ENCODE measurements around the gene SH3RF3. TPM values are rescaled to one million over a fixed set of nuclear protein-coding genes. Genes with fewer than 3 reads are reported as not detected.

SH3RF3 gene
- total RNA-seq, 2 donors from 2014 or later, result 1.3 to 2.5 TPM

- Histone ChIP-seq H3K27ac (no peak overlapping the region), H3K9ac (ENCODE audit: low read depth in 2 of 2, low read length in 2 of 2) (no peak overlapping the region), H3K9me3 (no peaks in the 10 kb centered on the region), H3K36me3 (no peaks in the 10 kb centered on the region), H3K27me3 (no peaks in the 10 kb centered on the region), H3K4me1 (no peaks in the 10 kb centered on the region), H3K4me3 (no peak overlapping the region)
- intact Hi-C loops (cut with DNase I), result no loop called here
- DNase-seq, result no peak
- no peak for TF ChIP-seq CTCF (IDR thresholded peaks at IDR 0.05)
Observed at GRCh38 chr2:109234355-109234754, 105.3 kb downstream of the SH3RF3 start.

DNA sequence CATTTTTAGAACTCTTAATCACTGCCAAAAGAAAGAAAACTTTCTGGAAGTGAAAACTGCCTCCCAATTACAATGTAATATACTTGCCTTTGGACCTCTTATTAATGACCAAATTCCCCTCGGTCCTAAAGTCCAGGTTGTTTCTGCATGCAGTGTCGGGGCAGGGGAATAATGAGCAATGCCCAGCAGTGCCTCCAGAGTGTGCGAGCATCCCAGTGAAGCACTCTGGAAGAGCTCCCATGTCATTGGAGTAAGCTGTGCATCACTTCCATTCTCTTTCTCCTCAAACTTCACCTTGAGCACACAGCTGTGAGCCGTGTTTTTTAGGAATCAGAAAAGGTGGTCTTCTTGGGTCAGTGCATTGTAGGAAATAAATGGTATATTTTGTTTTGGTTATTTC lies 107.1 kb downstream of the SH3RF3 start:
- Histone ChIP-seq H3K27ac (no peak overlapping the region), H3K4me1 (no peaks in the 10 kb centered on the region), H3K9me3 (no peaks in the 10 kb centered on the region), H3K36me3 (no peaks in the 10 kb centered on the region), H3K27me3 (no peaks in the 10 kb centered on the region), H3K4me3 (no peak overlapping the region), H3K9ac (ENCODE audit: low read depth in 2 of 2, low read length in 2 of 2) (no peak overlapping the region)
- intact Hi-C loops (cut with DNase I), result no loop called here
- TF ChIP-seq CTCF (IDR thresholded peaks at IDR 0.05), result no peak
- DNase-seq, result no peak

DNA sequence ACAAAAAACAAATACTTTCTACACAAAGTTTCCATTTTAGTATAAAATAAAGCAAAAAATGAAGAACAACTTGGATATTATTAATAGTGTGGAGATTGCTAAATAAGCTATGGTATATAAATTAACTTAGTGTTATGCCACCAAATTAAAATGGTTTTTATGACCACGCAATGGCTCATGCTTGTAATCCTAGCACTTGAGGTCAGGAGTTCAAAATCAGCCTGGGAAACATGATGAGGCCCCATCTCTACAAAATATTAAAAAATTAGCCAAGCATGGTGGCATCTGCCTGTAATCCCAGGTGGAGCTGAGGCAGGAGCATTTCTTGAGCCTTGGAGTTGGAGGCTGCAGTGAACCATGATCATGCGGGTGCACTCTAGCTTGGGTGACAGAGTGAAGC lies 108.8 kb downstream of the SH3RF3 start:
- no peak overlapping the region for H3K4me3 ChIP-seq
- intact Hi-C loops (cut with DNase I), result no loop called here
- no peak for DNase-seq
- no peak for TF ChIP-seq CTCF (IDR thresholded peaks at IDR 0.05)
- H3K27ac ChIP-seq, result no peak overlapping the region
- H3K9ac ChIP-seq (ENCODE audit: low read depth in 2 of 2, low read length in 2 of 2), result no peak overlapping the region
- no peaks in the 10 kb centered on the region for H3K4me1 ChIP-seq
- H3K36me3 ChIP-seq, result no peaks in the 10 kb centered on the region
- H3K9me3 ChIP-seq, result no peaks in the 10 kb centered on the region
- no peaks in the 10 kb centered on the region for H3K27me3 ChIP-seq

- TF ChIP-seq CTCF (IDR thresholded peaks at IDR 0.05), result no peak
- intact Hi-C loops (cut with DNase I), result no loop called here
- Histone ChIP-seq H3K4me1 (no peaks in the 10 kb centered on the region), H3K4me3 (no peak overlapping the region), H3K36me3 (no peaks in the 10 kb centered on the region), H3K27me3 (no peaks in the 10 kb centered on the region), H3K9me3 (no peaks in the 10 kb centered on the region), H3K9ac (ENCODE audit: low read depth in 2 of 2, low read length in 2 of 2) (no peak overlapping the region), H3K27ac (no peak overlapping the region)
- peak; percentile 44 for DNase-seq
Observed at GRCh38 chr2:109238580-109238979, 109.6 kb downstream of the SH3RF3 start.

GRCh38 chr2:109239720-109240119 lies 110.7 kb downstream of the SH3RF3 start:
- no peak overlapping the region for H3K27ac ChIP-seq
- no peak overlapping the region for H3K4me3 ChIP-seq
- no peak for TF ChIP-seq CTCF (IDR thresholded peaks at IDR 0.05)
- H3K9me3 ChIP-seq, result no peaks in the 10 kb centered on the region
- no peaks in the 10 kb centered on the region for H3K4me1 ChIP-seq
- no peaks in the 10 kb centered on the region for H3K36me3 ChIP-seq
- intact Hi-C loops (cut with DNase I), result no loop called here
- DNase-seq, result no peak
- no peaks in the 10 kb centered on the region for H3K27me3 ChIP-seq
- no peak overlapping the region for H3K9ac ChIP-seq (ENCODE audit: low read depth in 2 of 2, low read length in 2 of 2)

GRCh38 chr2:109242210-109242653 lies 113.2 kb downstream of the SH3RF3 start:
- H3K27ac ChIP-seq, result peak overlapping the region; percentile 48
- no peaks in the 10 kb centered on the region for H3K9me3 ChIP-seq
- intact Hi-C loops (cut with DNase I), result no loop called here
- no peaks in the 10 kb centered on the region for H3K4me1 ChIP-seq
- H3K4me3 ChIP-seq, result no peak overlapping the region
- peak overlapping the region in 1 of 2 donors; percentile 36 for H3K9ac ChIP-seq (ENCODE audit: low read depth in 2 of 2, low read length in 2 of 2)
- no peak for TF ChIP-seq CTCF (IDR thresholded peaks at IDR 0.05)
- DNase-seq, result no peak
- no peaks in the 10 kb centered on the region for H3K27me3 ChIP-seq
- no peaks in the 10 kb centered on the region for H3K36me3 ChIP-seq
